Adrenal gland (tissue), 12 donors: ENCODE results near the gene INSM2. TPM values are rescaled to one million over a fixed set of nuclear protein-coding genes. Genes with fewer than 3 reads are reported as not detected.

Source experiments
- DNase-seq, 7 donors: peaks; one replicate each; pipeline ENCODE4 v3.0.0-alpha.2; 2019 to 2020
- H3K27ac ChIP-seq, 5 donors: fragments of 200-600 bp; sonication (generic) in 4 of 5; 1 replicate in 3 of 5; 2 replicates in 2 of 5; pipeline versions ENCODE4 v1.5.1 to v1.8.0; 2016 to 2020; ENCODE audit warnings: mild to moderate bottlenecking in 1 of 5
- H3K27me3 ChIP-seq: fragments of 200-600 bp; 2 replicates; pipeline ENCODE4 v1.8.0; 2021
- H3K36me3 ChIP-seq, 2 donors: fragments of 200-600 bp; replicated peaks in 1 of 2; 1 replicate in 1 of 2; 2 replicates in 1 of 2; pipeline versions ENCODE4 v1.5.1 to v1.8.0; 2018 to 2022
- H3K4me1 ChIP-seq, 2 donors: fragments of 200-600 bp; replicated peaks in 1 of 2; 1 replicate in 1 of 2; 2 replicates in 1 of 2; pipeline versions ENCODE4 v1.5.1 to v1.8.0; 2018 to 2021
- H3K4me3 ChIP-seq, 4 donors: fragments of 200-600 bp; sonication (generic) in 3 of 4; one replicate each; pipeline ENCODE4 v1.5.1; 2016 to 2018
- H3K9me3 ChIP-seq, 3 donors: fragments of 200-600 bp; sonication (generic) in 1 of 3; replicated peaks in 1 of 3; 1 replicate in 2 of 3; 2 replicates in 1 of 3; pipeline versions ENCODE4 v1.5.1 to v1.8.0; 2016 to 2021
- CTCF ChIP-seq, 6 experiments: fragments of 450-650 bp in 4 of 6; fragments of 200-600 bp in 2 of 6; sonication (generic) in 1 of 6; IDR thresholded peaks; 1 replicate in 5 of 6; 2 replicates in 1 of 6; pipeline versions ENCODE4 v1.5.1 to v1.8.0; 2016 to 2021; ENCODE audit warnings: antibody characterized with exemption in 6 of 6, mild to moderate bottlenecking in 2 of 6, moderate library complexity in 1 of 6
- POLR2A ChIP-seq, 2 donors: fragments of 450-650 bp; IDR thresholded peaks; one replicate each; pipeline ENCODE4 v1.6.1; 2017; ENCODE audit warnings: antibody characterized with exemption in 2 of 2, mild to moderate bottlenecking in 2 of 2, moderate library complexity in 1 of 2
- WGBS, 4 donors: extraction: QIAGEN DNeasy Blood & Tissue Kit in 2 of 4; methylation state at CpG; one replicate each; pipeline versions ENCODE4 v1.1.5 to v1.1.7; 2013 to 2017; 5-methylcytosine and 5-hydroxymethylcytosine counted together
- intact Hi-C, 2 donors: fragments of 100-400 bp; cut with DNase I; formaldehyde crosslinking; loops; one replicate each; pipeline versions ENCODE4 v1.14.1 to v1.15.0; 2022 to 2023
- polyA plus RNA-seq, 3 donors: library from polyadenylated mRNA; stranded (reverse); fragments of 200-250 nt in 2 of 3; fragments of 350-450 nt in 1 of 3; fragmentation: Illumina TruSeq in 1 of 3; extraction: RNeasy Lipid Tissue Mini Kit (QIAGEN cat#74804) in 1 of 3; gene quantifications; one replicate each; pipeline ENCODE4 v1.2.3, GENCODE V29; 2013 to 2014
- total RNA-seq, 9 donors: library from RNA; depleted of rRNA in 4 of 9; stranded (reverse); fragments of >200 nt in 4 of 9; fragments of 120-200 nt in 1 of 9; fragmentation: NEBNext Ultra II Directional in 1 of 9; extraction: Animal tissue kit (Norgen Biotek cat#: 25700) in 1 of 9; gene quantifications; one replicate each; pipeline versions ENCODE4 v1.1.0 to v1.2.4, GENCODE V29; 2013 to 2023
- donor health status: healthy with polysubstance abuse.
- donor health status: Bipolar disorder and iron deficiency.
- donor health status: DM: yes; HTN: yes; CAD: no.
- donor health status: DM: no; HTN: no; CAD: no.
- donor health status: DM: no; HTN: no; CAD: no.
- donor health status: DM: yes; HTN: yes; CAD: no.

Gene INSM2
- total and polyA plus RNA-seq, 12 donors, result 0.03 to 3.7 (median 0.45) TPM; not detected in 6

GRCh38 chr14:35519986-35520385 lies 14.0 kb upstream of the INSM2 start:
- intact Hi-C loops, result no loop called here
- TF ChIP-seq CTCF (IDR thresholded peaks at IDR 0.05), result no peak
- no peak for TF ChIP-seq POLR2A (IDR thresholded peaks at IDR 0.05)
- Histone ChIP-seq H3K36me3 (no peaks in the 10 kb centered on the region), H3K27me3 (peaks cover 7% of the 10 kb centered on the region), H3K4me3 (no peak overlapping the region), H3K9me3 (no peaks in the 10 kb centered on the region), H3K4me1 (no peaks in the 10 kb centered on the region), H3K27ac (no peak overlapping the region)
- no peak for DNase-seq
- 62 to 75% (median 66%) methylated on average over 2 of the region's 2 CpGs for WGBS, 4 donors

GRCh38 chr14:35525695-35526094 lies 8.3 kb upstream of the INSM2 start:
- Histone ChIP-seq H3K4me1 (no peaks in the 10 kb centered on the region), H3K27me3 (peaks cover 10% of the 10 kb centered on the region), H3K9me3 (no peaks in the 10 kb centered on the region), H3K27ac (no peak overlapping the region), H3K4me3 (no peak overlapping the region), H3K36me3 (no peaks in the 10 kb centered on the region)
- TF ChIP-seq CTCF (IDR thresholded peaks at IDR 0.05) (no peak), POLR2A (IDR thresholded peaks at IDR 0.05) (no peak)
- WGBS, 4 donors, result 79 to 84% (median 81%) methylated on average over 3 of the region's 3 CpGs
- no peak for DNase-seq
- intact Hi-C loops, result no loop called here

GRCh38 chr14:35526962-35527361 lies 7.0 kb upstream of the INSM2 start:
- DNase-seq, result no peak

GRCh38 chr14:35531960-35532747 lies 1.8 kb upstream of the INSM2 start:
- Histone ChIP-seq H3K9me3 (no peaks in the 10 kb centered on the region), H3K36me3 (no peaks in the 10 kb centered on the region), H3K27ac (no peak overlapping the region), H3K4me1 (peaks cover 16 to 31% of the 10 kb centered on the region in 2 donors), H3K4me3 (no peak overlapping the region), H3K27me3 (peaks cover 37% of the 10 kb centered on the region)
- TF ChIP-seq CTCF (IDR thresholded peaks at IDR 0.05) (no peak), POLR2A (IDR thresholded peaks at IDR 0.05) (no peak)
- intact Hi-C loops, result no loop called here
- 83 to 96% (median 84%) methylated on average over 1 of the region's 1 CpG for WGBS, 4 donors
- DNase-seq, result no peak

More at GRCh38 chr14:35526962-35527361, 7.0 kb upstream of the INSM2 start:
- no peak for TF ChIP-seq CTCF (IDR thresholded peaks at IDR 0.05)
- no peak for TF ChIP-seq POLR2A (IDR thresholded peaks at IDR 0.05)
- Histone ChIP-seq H3K36me3 (no peaks in the 10 kb centered on the region), H3K9me3 (no peaks in the 10 kb centered on the region), H3K27me3 (peaks cover 22% of the 10 kb centered on the region), H3K4me3 (no peak overlapping the region), H3K4me1 (no peaks in the 10 kb centered on the region), H3K27ac (no peak overlapping the region)
- intact Hi-C loops, result no loop called here
- WGBS, 4 donors, result 85 to 91% (median 90%) methylated on average over 2 of the region's 2 CpGs
